Right lung (tissue), 10 donors: ENCODE results near the gene ANOS1. TPM values are rescaled to one million over a fixed set of nuclear protein-coding genes. Genes with fewer than 3 reads are reported as not detected.
A peak's percentile ranks its signal among the peaks of the same experiment; 100 is the strongest.
"Not testable (repeated sequence)": the region's sequence is repeated elsewhere in the genome, so short reads cannot be mapped to it uniquely, and the experiment has no call there.

ENCODE experiments used
- DNase-seq, 2 donors: peaks; one replicate each; pipeline ENCODE4 v3.0.0-alpha.2; 2013
- long read RNA-seq, 8 donors: transcript quantifications; one replicate each; lab custom pipeline, GENCODE V29; 2026
- polyA plus RNA-seq, 5 donors: library from polyadenylated mRNA; unstranded; fragments of 120-200 nt; gene quantifications; one replicate each; pipeline versions ENCODE4 v1.2.1 to v1.2.3, GENCODE V29; 2013; ENCODE audit warnings: inconsistent platforms in 1 of 5, low replicate concordance in 1 of 5; ENCODE audit not compliant: insufficient read length in 5 of 5, insufficient read depth in 1 of 5

ANOS1 gene, protein sequence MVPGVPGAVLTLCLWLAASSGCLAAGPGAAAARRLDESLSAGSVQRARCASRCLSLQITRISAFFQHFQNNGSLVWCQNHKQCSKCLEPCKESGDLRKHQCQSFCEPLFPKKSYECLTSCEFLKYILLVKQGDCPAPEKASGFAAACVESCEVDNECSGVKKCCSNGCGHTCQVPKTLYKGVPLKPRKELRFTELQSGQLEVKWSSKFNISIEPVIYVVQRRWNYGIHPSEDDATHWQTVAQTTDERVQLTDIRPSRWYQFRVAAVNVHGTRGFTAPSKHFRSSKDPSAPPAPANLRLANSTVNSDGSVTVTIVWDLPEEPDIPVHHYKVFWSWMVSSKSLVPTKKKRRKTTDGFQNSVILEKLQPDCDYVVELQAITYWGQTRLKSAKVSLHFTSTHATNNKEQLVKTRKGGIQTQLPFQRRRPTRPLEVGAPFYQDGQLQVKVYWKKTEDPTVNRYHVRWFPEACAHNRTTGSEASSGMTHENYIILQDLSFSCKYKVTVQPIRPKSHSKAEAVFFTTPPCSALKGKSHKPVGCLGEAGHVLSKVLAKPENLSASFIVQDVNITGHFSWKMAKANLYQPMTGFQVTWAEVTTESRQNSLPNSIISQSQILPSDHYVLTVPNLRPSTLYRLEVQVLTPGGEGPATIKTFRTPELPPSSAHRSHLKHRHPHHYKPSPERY
- polyA plus RNA-seq = 10 to 100 TPM; 24.9 to 64.1 (median 48.3) TPM
- long read RNA-seq, donor 1, full-length matches to known transcripts = 10 of 55 reads
- long read RNA-seq, donor 1, partial matches to known transcripts = 45 of 55 reads
- long read RNA-seq, donor 1, other reads (novel, unspliced or antisense) = 0 of 55 reads
- long read RNA-seq, donor 2, full-length matches to known transcripts = 1 of 16 reads
- long read RNA-seq, donor 2, partial matches to known transcripts = 15 of 16 reads
- long read RNA-seq, donor 2, other reads (novel, unspliced or antisense) = 0 of 16 reads
- long read RNA-seq, donor 3, partial matches to known transcripts = 11 of 11 reads
- long read RNA-seq, donor 3, other reads (novel, unspliced or antisense) = 0 of 11 reads
- long read RNA-seq, donor 4, full-length matches to known transcripts = 1 of 12 reads
- long read RNA-seq, donor 4, partial matches to known transcripts = 11 of 12 reads
- long read RNA-seq, donor 4, other reads (novel, unspliced or antisense) = 0 of 12 reads
- long read RNA-seq, donor 5, full-length matches to known transcripts = 4 of 69 reads
- long read RNA-seq, donor 5, partial matches to known transcripts = 65 of 69 reads
- long read RNA-seq, donor 5, other reads (novel, unspliced or antisense) = 0 of 69 reads
- long read RNA-seq, donor 6, full-length matches to known transcripts = 6 of 31 reads
- long read RNA-seq, donor 6, partial matches to known transcripts = 25 of 31 reads
- long read RNA-seq, donor 6, other reads (novel, unspliced or antisense) = 0 of 31 reads
- long read RNA-seq, donor 7, full-length matches to known transcripts = 2 of 43 reads
- long read RNA-seq, donor 7, partial matches to known transcripts = 41 of 43 reads
- long read RNA-seq, donor 7, other reads (novel, unspliced or antisense) = 0 of 43 reads
- long read RNA-seq, donor 8, partial matches to known transcripts = 0 of 2 reads
- long read RNA-seq, donor 8, other reads (novel, unspliced or antisense) = 0 of 2 reads

DNA sequence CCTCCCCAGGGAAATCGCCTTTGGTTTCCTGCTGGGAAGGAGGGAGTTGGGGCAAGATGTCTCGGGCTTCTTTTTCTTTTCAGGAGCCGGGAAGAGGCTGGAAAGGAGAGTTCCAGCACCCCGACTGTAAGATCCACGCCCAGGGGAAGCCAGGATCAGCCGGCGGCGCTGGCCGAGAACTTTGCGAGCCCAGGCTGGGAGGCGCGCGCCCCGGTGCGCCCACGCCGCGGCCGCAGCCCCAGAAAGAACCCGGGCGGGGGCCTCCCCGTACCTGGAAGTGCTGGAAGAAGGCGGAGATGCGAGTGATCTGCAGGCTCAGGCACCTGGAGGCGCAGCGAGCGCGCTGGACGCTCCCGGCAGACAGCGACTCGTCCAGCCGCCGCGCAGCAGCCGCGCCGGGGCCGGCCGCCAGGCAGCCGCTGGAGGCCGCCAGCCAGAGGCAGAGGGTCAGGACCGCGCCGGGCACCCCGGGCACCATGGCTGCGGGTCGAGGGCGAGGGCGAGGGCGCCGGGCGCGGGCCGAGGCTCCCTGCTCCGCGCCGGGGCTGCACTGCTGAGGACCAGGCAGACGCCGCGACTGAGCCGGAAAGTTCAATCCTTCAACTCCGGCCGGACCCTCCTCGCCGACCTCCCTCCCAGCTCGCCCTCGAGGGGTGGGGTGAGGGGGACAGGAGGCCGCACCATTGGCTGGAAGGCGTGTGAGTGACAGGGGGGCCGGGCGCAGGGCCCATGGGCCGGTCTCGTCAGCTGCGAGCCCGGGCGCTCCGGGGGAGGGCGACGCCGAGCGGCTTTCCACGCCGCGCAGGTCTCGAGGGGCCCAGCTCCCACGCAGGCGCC lies at the start of gene ANOS1:
ANOS1 (minus strand) TSS at position 579 of the 837 bp plus-strand sequence; CDS start at position 478, 101 bp downstream.
- DNase-seq = peak; percentile 62 to 65

DNA sequence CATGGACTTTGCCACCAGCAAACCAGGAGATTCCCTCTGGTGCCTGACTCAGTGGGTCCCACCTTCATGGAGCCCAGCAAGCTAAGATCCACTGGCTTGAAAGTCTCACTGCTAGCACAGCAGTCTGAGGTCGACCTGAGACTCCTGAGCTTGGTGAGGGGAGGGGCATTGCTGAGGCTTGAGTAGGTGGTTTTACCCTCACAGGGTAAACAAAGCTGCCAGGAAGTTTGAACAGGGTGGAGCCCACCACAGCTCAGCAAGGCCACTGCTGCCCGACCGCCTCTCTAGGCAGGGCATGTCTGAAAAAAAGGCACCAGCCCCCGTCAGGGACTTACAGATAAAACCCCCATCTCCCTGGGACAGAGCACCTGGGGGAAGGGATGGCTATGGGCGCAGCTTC lies 41.2 kb upstream of the ANOS1 start:
- no peak for DNase-seq

DNA sequence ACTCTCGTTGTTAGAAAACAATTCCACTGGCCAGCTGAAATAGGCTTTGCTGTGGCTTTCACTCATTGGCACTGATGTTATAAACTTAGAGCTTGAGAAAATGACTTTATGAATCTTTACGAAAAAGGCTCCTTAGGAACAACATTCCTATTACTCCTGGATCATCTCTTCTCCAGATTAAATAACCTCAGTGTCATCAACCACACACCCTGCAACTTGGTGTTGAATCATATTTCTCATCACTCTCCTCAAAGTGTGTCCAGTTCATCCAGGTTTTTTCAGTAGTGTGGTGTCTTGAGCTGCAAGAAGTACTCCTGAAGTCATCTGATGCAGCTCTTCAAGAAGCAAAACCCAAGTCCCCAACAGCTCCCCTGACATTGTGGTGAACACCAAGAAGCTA lies 28.1 kb upstream of the ANOS1 start:
- DNase-seq = no peak

DNA sequence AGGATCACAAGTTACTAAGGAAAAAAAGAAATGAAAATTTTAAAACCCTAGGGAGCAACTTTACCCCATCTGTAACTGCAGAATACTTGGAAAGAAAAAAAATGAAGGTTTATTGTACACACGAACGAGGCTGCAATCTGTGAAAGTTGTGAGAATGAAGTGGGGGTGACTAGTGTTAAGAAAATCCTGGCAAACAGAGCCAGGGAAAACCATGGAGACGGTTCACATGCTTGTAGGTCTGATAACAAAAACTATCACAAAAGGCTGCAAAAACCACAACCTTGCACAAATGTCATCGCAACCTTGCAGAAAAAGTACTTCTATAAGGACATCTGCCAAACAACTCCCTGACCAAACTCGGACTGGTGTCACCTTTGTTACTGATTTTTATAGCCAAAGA lies 26.8 kb upstream of the ANOS1 start:
- not testable (repeated sequence) for DNase-seq

DNA sequence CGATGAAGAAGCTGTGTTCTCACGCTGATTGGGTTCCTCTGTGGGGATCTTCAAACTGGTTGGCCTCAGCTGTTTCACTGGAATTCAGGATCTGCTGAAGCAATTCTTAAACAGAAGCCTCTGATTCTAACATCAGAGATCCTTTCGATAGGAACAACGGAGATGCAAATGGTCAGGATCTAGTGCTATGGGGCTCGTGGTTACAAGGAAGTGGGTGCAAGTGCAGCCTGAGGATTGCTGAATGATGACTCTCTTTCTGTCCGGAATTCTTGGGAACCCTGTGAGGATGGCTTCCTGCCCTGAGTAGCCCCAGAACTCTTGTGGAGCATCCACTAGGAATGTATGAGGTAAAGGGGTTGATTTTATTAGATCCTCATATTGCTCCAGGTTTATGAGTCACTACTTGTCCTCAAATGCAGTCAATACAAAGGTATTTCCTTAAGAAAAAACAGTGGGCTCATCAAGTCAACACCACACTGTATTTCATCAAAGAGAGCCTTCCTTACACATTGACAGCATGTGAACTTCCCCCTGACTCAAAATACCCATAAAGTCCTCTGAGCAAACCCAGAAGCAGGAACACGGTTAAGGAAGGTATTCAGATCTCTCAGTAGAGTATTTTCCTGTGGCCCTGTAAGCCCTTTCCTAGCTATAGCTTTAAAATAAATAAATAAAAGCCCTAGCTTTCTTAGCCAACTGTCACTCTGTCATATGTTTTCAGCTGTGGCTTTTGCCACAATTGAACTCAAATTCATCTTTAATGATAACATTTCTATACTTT lies 25.9 kb upstream of the ANOS1 start:
- DNase-seq = not testable (repeated sequence)

DNA sequence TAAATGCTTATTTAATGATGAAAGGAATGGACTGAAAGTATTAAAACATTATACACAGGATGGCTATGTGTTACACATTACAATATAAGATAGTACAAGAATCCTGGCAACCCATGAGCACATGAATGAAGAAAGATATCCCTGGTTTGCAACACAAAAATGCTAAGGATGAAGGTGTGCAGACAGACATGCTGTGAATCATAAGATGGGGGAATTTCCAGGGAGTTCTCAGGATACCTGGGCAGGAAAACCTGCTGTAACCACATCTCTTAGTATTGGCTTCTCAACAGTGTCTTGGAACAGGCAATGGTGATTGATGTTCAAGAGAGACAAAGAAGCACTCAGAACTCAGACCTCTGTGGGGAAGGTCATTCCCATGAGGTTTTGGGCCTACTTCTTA lies 23.9 kb upstream of the ANOS1 start:
- no peak for DNase-seq

DNA sequence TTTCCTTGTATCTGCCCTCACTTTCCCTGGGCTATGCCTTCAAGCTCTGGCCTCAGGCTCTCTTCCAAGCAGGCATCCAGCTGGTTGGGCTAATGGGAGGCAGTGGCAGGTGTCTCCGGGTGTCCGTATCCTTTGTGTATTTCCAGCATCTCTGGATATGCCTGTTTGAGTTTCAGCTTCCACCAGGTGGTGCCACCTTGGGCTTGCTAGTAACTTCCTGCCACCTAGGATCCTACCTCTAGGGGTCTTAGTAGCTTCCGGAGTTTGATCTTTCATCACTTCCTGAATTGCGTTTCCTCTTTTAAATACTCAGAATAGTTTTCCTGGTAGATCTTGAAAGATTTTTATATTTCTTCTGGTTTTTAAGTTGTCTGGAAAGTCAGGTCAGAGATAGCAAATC lies 23.2 kb upstream of the ANOS1 start:
- no peak for DNase-seq

DNA sequence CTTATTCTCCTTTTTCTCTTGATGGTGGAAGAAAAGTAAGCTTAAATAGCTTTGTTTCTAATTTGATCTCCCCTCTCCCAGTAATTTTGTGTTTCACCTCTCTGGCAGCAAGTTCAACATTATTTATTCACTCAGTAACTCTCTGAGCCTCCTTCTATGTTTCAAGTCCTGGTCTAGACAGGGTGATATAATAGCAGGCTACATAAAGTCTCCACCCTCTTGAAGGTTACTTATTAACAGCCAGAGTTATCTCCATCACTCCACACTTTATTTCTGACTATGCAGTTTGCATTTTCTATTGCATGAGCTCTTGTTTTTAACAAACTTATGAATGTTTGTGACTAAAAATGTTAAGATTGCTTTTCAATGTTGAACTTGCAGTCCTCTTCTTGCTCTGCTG lies 17.8 kb upstream of the ANOS1 start:
- DNase-seq = no peak

DNA sequence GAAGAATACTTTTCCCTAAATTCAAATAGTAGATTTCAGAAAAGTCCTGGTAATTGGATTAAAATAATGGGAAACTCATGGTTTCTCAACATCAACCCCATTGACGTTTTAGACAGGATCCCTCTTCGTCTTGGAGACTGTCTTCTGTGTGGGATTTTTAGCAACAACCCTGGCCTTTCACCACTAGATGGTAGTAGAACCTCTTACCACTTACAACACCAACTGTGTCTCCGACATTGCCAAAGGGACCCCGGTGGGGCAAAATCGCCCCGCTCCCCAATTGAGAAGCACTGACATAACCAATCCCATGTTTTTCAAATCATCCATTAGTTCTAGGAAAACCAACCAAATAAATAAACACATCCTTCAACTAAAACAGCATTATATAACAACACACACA lies 16.9 kb upstream of the ANOS1 start:
- DNase-seq = no peak

DNA sequence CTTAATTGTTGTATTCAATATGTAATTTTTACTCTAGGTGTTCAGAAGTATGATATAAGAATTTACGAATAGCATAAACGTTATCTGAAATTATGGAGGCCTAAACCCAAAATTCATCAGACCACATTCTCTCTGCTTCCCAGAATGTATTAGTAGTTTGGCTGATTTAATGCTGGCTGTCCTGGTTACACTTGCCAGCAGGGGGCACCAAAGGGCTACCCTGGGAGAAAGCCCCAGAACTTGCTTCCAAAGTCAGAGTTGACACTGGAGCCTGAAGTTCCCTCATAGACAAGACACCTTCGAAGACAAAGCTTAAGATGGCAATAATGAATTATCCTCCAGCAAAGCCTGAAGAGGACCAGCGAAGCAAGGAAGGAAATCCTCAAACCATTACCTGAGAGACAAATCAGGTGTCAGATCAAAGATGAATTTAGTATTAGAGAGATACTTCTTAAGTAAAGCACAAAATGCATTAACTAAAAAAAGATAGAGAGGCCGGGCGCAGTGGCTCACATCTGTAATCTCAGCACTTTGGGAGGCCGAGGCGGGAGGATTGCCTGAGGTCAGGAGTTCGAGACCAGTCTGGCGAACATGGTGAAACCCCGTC lies 11.3 kb upstream of the ANOS1 start:
- no peak for DNase-seq

DNA sequence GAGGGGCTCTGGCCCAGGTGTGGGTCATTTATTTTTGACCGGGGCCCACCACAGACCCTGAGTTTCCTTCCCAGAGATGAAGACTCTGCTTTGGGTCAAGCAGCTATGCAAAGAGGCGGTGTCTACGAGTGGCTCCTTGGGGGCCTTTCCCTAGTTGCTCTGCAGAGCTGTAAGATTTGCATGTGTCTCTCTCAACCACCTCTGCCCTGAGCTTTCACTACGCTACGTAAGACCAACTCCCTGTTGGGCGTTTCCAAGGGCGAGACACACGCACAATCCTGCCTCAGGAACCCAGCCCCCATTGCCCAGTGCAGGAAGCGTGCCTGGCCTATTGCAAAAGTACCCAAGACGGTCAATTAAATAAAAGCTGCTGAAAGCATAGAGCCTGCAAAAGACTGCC lies 10.0 kb upstream of the ANOS1 start:
- no peak for DNase-seq

DNA sequence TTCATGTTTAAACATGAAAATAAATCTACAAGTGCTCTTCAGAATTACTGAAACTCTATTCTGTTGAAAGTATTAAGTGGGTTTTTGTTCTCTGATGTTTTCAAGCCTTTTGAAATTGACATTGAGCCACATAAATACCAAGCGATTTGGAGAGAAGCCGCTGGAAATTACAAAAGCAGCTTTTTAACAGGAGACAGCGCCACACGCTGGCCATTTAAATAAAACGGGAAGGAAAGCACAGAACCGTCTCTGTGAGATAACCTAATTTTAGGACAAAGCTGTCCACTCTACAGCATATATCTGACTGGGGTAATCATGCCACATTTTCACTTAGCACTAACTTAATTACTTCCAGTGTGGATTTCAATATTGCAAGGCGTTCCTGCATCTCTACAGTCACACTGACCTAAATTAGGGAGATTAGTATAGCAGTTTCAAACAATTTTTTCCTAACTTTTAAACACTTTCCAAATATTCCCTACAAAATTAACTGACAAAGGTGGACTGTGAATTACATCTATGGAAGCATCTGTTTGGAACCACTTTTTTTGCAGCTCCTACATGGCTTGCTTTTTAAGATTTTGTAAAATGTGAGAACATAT lies 6.8 kb upstream of the ANOS1 start:
- peak in 1 of 2 donors; percentile 51 for DNase-seq

DNA sequence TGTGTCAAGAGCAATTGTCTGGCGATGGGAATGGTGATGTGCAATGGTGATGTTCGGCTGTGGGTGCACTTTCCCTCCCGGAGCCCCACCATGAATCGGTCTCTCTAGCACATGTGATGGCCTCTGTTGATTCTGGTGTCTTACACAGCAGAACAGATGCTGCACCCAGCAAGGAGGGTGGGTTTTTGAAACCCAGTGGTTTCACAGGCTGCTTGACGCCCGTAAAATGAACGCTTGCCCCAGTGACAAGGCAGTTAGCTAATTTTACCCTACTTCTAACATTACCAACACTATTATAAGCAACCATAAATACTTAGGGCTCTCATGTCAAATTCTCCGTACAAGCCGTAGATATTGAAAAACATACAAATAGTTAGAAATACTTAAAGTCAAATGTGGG lies 5.9 kb upstream of the ANOS1 start:
- DNase-seq = no peak

DNA sequence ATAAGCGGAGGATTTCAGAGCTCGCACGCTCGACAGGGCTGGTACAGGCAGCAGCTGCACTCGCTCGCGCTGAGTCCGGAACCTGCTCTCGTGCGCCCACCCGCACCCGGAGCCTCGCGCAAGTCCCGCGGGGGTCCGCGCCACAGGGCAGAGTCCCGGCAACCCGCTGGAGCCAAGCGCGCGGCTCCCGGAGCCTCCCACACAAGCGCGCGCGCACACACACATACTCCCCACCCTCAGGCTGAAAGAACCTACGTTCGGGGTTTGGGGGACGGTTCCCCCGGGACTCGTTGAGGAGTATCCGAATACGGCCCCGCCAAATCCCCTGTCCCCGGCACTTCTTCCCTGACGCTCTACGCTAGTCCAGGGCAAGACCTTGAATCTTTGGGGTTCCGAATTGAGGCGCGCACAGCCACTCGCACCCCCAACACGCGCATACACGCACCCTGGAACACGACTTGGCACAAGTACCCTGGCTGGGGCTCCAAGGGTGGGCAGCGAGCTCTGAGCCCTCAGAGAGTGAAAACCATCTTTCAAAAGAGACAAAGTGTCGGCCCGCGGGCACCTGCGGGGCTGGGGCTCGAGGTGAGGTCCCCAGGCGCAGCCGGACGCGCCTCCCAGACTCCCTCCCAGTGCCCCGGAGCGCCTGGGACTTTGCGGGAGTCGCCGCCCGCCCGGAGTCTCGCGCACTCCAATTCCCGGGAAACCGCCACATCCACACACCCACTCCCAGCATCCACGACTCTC lies 952 bp downstream of the ANOS1 start:
- DNase-seq = no peak

DNA sequence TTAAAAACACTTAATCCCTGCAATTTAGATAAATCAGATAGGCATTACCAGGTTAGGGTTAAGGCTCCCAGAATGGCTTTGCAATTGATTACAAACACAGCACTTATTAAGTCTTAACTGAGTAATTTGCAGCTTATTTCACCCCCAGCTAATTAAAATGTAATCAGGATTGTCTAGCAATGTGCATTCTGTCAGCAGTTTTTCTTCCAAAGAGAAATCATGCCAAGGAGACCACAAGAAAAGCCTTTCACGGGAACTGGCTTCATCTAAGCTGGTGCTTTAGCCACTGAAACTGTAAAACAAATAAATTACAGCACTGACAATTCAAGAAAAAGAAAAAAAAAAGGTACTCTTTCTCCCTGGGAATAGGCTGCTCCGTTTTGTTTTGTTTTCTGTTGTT lies 2.1 kb downstream of the ANOS1 start:
- DNase-seq = no peak

DNA sequence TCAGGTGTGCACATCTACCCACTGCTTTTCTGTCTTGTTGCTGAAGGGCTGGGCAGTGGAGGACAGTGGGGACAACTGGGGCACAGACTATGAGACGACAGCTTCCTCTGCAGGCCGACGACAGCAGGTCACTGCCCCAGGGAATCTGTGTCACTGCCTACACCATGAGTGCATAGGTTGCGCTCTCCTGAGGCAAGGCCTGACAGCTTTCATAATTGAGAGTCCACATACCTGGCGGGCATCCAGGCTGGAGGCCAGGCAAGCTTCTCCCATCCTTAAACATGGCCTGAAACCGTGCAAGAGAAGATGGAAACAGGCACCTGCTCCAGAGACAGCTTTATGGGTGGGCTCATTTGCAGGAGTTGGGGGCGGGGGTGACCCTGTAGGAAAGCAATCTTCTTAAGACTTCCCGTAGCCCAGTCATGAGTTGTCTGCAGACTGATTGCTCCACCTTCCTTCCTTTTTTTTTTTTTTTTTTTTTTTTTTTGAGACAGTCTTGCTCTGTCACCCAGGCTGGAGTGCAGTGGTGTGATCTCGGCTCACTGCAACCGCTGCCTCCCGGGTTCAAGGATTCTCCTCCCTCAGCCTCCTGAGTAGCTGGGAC lies 2.9 kb downstream of the ANOS1 start:
- DNase-seq = no peak

DNA sequence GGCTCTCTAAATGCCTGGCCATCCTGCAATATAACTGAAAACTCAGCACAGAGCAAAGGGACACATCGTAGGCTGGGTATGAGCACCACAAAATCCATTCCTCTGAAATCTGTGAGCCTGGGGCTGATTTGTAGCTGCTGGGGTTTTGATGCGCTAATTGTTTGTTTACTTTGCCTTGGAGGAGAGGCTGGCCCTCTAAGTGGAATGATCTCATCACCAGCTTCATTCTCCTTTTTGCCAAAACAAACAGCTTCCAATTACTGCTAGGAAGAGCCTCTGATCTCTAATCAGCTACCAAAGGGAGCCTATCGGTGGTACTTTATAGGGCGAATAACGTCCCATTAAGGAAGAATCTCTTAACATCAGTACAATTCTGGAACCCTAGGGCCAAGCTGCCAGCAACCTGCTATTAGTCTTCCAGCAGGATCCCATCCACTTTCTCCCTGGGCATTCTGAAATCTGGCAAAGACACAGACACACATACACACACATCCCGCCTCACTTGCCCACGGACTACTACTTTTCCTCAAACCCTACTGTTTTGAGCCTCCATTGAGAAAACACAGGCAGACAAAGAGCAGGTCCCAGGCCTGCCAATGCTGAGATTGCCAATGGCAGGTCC lies 5.8 kb downstream of the ANOS1 start:
- no peak for DNase-seq
